AG04449 (cell line): ENCODE results near the gene EXPH5.

Experiments
- CTCF ChIA-PET: fragments of 350-600 bp; formaldehyde crosslinking; extraction: SDS; loops from one replicate; lab custom pipeline; 2021; ENCODE audit warnings: antibody characterized with exemption; lab: Yijun Ruan, JAX
- POLR2A ChIA-PET: fragments of 400-600, 350-600 bp; formaldehyde crosslinking; extraction: SDS; loops from one replicate; lab custom pipeline; 2020; ENCODE audit warnings: antibody characterized with exemption, inconsistent platforms; lab: Yijun Ruan, JAX
- DNase-seq: peaks from one replicate; pipeline ENCODE4 v3.0.0-alpha.2; 2010; ENCODE audit warnings: low read depth, low spot score
- H3K4me3 ChIP-seq: 2 replicates; pipeline ENCODE4 v1.5.1; 2011; ENCODE audit warnings: low read depth, mild to moderate bottlenecking, control low read depth, low read length
- TF ChIP-seq, protein P1 (sequence below): IDR thresholded peaks from one replicate; pipeline ENCODE4 v1.5.1; 2011; ENCODE audit warnings: mild to moderate bottlenecking, moderate library complexity, low read length, control low read depth, inconsistent platforms; ENCODE audit not compliant: insufficient read depth; ENCODE audit errors: missing control alignments

Gene EXPH5

DNA sequence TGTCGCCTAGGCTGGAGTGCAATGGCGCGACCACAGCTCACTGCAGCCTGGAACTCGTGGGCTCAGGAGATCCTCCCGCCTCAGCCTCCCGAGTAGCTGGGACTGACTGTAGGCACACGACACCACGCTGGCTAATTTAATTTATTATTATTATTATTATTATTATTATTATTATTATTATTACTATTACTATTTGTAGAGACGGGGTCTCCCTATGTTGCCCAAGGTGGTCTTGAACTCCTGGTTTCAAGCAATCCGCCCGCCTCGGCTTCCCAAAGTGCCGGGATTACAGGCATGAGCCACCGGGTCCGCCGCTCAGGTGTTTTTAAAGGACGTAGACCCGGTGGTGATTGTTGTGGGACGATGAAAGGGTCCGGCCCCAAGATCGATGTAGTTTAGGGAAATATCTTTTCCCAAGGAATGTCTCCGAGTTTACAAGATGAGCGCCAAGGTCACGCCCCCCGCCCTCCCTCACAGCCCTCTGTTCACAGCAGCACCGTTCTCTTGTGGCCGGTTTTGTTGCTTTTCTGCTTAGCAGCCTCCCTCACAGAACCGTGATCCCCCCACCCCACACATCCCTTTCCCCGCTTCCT, 94.7 kb downstream of the EXPH5 start:
- ChIA-PET POLR2A (no interaction called here), CTCF (no interaction called here)
- TF ChIP-seq, protein P1, sequence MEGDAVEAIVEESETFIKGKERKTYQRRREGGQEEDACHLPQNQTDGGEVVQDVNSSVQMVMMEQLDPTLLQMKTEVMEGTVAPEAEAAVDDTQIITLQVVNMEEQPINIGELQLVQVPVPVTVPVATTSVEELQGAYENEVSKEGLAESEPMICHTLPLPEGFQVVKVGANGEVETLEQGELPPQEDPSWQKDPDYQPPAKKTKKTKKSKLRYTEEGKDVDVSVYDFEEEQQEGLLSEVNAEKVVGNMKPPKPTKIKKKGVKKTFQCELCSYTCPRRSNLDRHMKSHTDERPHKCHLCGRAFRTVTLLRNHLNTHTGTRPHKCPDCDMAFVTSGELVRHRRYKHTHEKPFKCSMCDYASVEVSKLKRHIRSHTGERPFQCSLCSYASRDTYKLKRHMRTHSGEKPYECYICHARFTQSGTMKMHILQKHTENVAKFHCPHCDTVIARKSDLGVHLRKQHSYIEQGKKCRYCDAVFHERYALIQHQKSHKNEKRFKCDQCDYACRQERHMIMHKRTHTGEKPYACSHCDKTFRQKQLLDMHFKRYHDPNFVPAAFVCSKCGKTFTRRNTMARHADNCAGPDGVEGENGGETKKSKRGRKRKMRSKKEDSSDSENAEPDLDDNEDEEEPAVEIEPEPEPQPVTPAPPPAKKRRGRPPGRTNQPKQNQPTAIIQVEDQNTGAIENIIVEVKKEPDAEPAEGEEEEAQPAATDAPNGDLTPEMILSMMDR, result no peak
- no peak for DNase-seq
- H3K4me3 ChIP-seq, result peak overlapping the region; percentile 65

DNA sequence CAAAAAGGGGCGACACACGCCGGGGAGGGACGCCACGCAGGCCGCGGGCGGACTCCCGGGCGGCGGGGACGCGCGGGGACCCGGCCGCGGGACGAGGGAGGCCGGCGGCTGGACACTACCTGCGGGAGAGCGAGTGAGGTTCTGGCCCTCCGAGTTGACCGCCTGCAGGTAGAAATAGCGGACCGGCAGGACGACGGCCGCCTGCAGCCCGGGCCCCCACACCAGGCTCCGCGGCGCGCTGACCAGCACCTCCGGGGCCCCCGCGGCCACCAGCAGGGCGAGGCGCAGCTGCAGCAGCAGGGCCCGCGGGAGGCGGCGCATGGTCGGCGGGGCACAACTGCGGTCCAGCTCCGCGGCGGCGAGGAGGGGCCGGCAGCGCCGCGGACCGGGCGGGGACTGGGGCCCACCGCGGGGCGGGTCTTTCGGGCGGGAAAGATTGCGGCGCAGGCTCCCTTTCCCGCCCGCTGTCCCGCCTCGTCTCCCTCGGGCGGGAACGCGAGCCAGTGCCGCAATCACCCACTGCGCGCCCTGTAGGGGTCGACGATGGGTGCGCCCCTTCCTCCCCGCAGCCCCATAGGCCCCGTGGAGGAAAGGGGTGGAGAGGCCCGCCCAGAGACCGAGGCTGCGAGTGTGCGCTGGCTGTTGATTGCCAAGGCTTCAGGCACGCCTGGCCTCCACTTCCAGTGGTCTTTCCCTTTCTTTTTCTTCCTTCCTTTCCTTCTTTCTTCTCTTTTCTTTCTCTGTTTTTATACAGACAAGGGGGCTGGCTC, 95.3 kb downstream of the EXPH5 start, which contains the start of gene POGLUT3:
TSS of gene POGLUT3 (minus strand) at position 339 of the 770 bp plus-strand sequence. CDS start at position 321, 18 bp downstream.
- TF ChIP-seq, protein P1, result no peak
- no peak for DNase-seq
- POLR2A ChIA-PET, result no interaction called here
- CTCF ChIA-PET, result no interaction called here
- H3K4me3 ChIP-seq, result peak within 1 kb of the TSS; percentile 65

DNA sequence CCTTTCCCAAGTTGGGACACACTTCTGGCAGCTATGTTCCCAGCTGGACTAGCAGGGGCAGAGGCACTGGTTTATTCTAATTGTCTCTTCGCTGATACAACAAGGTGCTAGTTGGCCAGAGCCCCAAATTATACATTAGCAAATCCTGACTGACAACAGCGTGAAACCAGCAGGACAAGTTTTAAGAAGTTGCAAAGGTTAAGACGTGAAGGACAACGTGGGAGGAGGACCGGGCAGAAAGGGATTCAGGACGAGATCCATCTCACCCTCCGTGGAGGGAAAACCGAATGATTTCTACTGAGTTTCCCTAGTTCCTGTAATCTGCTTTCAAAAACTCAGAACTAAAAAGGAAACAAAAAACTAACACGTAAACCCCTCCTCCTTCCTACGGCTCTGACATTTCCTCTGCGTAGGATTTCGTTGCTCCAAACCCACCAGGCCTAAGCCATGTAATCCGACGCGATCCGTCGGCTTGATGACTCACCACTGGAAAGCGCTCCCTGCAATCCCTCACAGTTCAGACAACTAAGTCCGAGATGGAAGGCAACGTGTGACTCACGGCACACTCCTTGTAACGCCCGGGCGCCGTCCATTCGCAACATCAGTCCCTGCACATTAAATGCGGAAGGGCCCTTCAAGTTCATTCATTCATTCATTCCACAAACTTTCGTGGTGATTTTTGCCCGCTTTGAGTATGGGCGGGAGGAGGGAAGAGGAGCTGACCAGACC, 96.1 kb downstream of the EXPH5 start:
- peak; percentile 94 for DNase-seq
- ChIA-PET POLR2A (no interaction called here), CTCF (no interaction called here)
- TF ChIP-seq, protein P1, result no peak
- peak overlapping the region; percentile 65 for H3K4me3 ChIP-seq

- DNase-seq, result no peak
- CTCF ChIA-PET, result interaction anchor here (0.6 kb wide), 1 partner anchor 298 kb away, joined by 3 read pairs; no protein-coding TSS in a partner anchor
Measured at GRCh38 chr11:108496643-108497256, 96.8 kb downstream of the EXPH5 start.

GRCh38 chr11:108495326-108495725, 98.2 kb downstream of the EXPH5 start:
- ChIA-PET POLR2A (no interaction called here), CTCF (no interaction called here)
- no peak for DNase-seq
- no peak overlapping the region for H3K4me3 ChIP-seq
- TF ChIP-seq, protein P1, result no peak

More at GRCh38 chr11:108496643-108497256, 96.8 kb downstream of the EXPH5 start:
- TF ChIP-seq, protein P1, result no peak
- POLR2A ChIA-PET, result no interaction called here
- H3K4me3 ChIP-seq, result peak overlapping the region; percentile 65
